Activated effector memory CD4-positive, alpha-beta T cell treated with Interleukin-2 at 50 U/mL for 16 hours (primary cell): ENCODE data around the gene KRABD2.
"Not testable (repeated sequence)": the region's sequence is repeated elsewhere in the genome, so short reads cannot be mapped to it uniquely, and the experiment has no call there.

ENCODE experiments used
- DNase-seq: peaks from one replicate; pipeline ENCODE4 v3.0.0-alpha.2; 2020

Gene KRABD2

DNA sequence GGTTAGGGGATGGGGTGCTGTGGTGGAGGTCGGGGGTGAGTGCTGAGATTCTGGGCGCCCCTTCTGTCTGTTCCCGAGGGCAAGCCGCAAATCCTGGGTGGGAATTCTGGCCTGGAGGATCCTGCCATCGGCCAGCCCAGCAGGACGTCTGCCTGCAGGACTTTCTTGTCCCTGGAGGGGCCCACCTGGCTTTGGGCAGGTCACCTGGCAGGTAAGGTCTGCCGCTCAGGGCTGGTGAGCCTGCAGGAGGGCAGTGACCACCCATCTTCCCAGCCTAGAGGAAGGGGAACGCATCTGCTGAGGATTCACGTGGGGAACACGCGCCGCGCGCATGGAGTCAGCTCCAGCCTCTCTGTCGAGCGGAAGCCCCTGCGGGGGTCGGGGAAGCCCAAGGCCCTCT lies 15.8 kb upstream of the KRABD2 start:
- no peak for DNase-seq

DNA sequence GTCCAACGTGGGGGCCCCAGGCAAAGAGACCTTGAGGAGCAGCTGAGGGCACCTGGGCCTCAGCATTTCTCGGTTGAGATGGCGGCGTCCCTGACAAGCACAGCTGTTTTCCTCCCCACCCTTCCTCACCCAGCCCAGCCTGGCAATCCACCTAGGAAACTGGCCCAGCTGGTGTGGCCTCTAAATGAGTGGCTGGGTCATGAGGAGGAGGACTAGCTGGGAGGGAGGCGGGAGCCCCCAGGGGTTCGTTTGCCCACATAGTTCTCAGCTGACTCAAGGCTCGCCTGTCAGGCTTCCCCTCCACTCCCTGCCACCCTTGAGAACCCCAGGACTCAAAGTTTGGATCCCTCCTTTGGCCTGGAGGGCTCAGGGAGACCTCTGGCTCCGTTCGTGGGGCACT lies 15.2 kb upstream of the KRABD2 start:
- DNase-seq: no peak

DNA sequence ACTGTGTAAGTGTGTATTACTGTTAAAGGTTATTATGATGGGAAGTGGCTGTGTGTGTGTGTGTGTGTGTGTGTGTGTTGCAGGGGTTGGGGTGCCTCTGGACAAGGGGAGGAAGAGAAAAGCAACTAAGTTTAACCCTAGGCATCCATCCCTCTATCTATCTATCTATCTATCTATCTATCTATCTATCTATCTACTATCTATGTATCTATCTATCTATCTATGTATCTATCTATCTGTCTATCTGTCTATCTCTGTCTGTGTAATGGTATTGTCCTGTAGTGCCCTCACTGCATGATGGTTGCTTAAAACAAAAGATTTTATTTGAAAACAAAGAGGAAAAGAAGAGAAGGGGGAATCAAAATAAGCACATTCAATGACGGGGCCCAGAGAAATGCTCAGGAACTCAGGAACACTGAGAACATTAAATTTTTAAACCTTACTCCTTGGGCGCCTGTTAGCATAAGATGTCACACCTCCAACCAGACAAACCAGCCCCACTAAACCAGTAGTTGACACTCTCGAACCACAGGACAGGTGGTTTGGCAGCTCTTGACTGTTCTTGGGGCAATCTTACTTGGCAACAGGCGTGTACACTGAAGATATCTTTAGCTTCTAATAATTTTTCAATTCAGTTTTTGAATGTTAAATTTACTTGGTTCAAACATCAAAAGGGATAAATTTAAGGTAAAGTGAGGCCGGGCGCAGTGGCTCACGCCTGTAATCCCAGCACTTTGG lies 11.6 kb upstream of the KRABD2 start:
- no peak for DNase-seq

DNA sequence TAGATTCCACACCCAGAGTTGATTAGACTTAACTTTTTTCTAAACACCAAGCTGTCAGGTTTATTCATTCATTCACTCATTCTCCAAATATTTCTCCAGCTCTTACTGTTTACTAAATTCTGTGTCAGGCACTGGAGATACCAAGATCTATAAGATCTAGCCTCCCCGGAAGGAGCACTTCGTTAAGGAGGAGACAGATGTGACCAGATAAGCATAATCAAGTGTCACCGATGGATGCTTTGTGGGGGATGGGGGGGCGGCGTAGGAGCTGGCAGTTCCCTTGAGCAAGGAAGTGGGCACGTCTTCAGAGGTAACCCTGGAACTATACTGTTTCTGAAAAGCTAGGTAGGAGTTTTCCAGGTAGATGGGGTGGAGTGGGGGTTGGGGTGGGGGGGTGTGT lies 10.3 kb upstream of the KRABD2 start:
- DNase-seq: no peak

DNA sequence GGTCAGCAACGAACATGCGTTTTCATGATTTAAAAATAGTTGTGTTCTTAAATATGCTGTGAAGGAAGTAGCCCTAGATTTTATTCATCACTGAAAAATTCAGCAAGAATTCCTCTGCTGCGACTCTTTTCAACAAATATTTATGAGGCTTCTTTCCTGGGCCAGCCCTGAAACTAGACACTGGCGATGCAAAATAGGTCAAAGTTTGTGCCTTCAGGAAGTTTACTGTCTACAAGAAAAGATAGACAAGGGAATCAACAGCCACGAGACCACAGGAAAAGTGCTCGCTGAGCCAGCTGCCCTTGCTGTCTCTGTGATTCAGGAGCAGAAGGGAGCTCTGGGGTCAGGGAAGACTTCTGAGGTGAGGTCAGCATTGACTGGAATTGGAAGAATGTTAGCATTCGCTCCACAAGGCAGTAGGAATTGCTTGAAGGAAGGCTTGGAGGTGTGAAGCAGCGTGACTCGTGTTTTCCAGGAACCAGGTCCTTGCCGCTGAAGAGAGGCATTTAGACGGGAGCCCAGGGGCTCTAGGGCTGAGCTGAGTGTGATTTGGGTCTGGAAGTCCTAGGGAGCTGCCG lies 8.4 kb upstream of the KRABD2 start:
- no peak for DNase-seq

DNA sequence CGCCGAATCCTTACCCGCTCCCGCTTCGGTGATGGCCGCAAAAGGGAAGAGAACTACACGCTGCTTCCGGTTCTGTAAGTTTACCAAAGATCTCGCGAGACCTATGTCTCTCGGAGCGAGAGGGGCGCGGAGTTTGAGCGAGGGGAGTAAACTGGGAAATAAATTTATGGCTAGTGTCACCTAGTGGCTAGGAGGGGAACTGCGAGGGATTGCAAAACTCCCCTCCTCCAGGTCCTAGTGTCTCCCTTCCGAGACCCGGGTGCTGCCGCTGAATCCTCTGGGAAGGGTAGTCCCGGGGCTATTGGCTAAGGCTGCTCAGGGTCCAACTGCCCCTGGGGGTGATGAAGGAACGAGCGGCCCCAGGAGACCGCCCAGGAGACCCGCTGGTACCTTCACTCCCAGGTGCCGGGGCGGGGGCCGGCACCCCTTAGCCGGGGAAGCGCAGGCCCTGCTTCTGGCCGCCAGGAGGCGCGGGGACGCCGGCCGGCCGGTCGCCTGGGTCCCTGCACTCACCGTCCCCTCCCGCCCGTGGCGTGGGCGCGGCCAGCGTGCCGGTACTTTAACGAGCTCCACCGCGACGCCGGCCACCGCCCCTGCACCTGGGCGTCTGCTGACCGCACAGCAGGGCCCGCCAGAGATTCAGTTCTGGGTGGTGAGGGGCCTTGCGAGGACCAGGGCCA lies 6.8 kb upstream of the KRABD2 start, which contains the start of gene RPL26:
Gene RPL26 (minus strand): TSS at position 51 of the 680 bp plus-strand sequence. CDS start 883 bp downstream, outside the sequence.
- peak; percentile 91 for DNase-seq

DNA sequence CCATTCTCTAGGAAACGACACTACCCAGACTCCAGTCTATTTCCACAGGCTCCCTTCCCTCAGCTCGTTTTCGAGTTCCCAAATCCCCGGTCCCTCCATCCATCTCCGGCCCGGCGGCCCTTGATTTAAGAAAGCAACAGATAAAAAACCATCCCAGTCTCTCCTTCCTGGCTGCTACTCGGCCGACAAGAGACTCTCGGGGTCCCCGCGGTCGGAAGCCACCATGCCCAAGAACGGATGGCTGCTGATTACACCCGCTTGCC lies 6.3 kb upstream of the KRABD2 start:
- no peak for DNase-seq

DNA sequence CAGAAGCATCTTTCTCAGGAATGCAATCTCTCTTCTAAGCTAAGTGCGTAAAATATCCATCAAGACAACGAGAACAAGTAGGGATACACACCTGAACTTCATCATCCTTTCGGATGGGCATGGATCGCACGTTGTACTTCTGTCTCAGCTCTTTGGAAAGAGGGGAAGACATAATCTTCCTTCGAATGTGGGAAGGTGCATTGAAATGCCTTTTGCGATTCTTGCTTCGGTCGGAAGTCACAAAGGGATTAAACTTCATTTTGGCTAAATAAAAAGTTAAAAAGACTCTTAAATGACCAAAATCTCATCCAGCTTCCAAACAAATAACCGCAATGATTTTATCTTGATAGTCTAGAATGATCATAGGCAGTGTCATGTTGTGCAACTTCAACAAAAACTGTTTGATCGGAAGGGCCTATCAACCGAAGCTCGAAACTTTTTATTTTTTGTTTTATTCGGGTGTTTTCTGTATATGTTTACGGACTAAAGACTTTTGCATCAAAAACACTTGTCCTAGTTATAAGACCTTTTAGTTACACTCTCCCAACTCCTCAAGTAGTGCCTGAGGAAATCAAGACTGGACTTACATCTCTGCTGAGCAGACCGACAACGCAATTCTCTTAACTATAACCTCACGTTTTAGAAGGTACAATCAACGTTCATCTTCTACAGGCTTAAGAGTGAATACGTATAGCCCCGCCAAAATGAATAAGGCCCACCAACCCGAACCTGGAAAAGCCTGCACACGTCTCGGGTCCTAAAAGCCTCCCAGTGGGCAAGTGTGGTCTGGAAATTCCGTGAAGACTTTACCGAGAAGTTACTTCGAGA lies 5.8 kb upstream of the KRABD2 start:
- no peak for DNase-seq

DNA sequence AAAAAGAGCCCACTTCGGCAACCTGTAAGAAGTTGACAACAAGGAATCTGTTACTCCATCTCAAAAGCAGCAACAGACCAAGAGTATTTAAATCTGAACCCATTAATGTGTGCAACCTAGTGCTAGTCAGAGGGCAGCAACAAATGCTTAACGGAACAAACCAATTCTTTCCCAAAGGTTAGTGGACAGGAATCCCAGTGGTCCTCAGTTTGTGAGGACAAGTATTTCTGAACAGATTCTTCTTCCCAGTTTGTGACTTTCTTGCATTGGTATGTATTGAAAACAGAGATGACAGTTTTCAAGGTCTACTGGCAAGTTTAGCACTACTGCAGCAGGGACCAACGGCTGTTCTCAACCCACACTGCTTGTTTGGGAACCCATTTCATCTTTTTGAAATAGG lies 3.5 kb upstream of the KRABD2 start:
- no peak for DNase-seq

DNA sequence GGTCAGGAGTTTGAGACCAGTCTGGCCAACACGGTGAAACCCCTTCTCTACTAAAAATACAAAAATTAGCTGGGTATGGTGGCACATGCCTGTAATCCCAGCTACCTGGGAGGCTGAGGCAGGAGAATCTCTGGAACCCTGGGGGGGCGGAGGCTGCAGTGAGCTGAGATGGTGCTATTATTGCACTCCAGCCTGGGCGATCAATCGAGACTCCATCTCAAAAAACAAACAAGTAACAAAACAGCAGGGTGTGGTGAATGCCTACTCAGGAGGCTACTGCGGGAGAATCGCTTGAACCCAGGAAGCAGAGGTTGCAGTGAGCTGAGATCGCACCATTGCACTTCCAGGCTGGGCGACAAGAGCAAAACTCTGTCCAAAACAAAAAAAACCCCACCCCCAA lies 1.6 kb upstream of the KRABD2 start:
- not testable (repeated sequence) for DNase-seq

DNA sequence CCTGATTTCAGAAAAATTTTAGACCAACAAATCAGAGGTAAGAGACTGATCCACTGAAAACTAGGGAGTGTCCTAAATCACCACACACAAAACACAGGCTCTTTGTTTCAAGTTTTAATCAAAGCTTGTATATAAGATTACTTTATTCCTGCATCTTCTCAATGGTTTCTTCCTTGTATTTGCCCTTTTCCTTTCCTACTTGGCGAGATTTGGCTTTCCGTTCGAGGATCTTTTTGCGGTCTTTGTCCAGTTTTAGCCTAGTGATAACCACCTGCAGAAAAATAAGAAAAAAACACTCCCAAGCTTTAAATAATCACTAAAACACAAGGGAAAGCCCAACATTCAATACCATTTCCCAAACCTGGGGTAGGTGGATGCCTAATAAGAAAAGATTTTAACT lies 918 bp upstream of the KRABD2 start:
- DNase-seq: no peak

DNA sequence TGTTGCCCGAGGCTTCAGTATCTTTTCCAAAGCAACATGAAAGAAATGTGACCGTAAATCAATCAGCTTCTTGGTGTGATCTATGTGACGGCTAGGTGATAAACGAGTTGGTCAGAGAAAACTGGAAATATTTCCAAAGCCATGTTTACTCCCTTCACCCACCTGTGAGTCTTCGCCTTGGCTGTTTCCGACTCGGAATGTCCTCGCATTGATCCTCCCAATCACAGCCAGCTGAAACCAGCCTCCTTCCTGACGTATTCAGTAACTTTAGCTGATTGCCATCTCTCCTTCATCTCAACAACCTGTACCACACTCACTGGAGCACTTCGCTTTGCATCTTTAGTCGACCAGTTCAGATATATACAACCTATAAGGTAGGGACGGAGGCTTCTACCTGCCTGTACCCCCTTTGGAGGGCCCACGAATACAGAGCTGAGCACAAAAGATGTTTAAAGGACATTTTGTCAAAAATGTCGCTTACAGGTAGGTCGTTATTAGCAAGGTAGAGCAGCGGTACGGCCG lies 705 bp downstream of the KRABD2 start:
- DNase-seq: no peak

DNA sequence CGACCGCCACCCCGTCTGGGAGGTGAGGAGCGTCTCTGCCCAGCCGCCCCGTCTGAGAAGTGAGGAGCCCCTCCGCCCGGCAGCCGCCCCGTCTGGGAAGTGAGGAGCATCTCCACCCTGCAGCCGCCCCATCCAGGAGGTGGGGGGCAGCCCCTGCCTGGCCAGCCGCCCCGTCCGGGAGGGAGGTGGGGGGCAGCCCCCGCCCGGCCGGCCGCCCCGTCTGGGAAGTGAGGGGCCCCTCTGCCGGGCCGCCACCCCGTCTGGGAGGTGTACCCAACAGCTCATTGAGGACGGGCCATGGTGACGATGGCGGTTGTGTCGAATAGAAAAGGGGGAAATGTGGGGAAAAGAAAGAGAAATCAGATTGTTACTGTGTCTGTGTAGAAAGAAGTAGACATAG lies 2.6 kb downstream of the KRABD2 start:
- not testable (repeated sequence) for DNase-seq

DNA sequence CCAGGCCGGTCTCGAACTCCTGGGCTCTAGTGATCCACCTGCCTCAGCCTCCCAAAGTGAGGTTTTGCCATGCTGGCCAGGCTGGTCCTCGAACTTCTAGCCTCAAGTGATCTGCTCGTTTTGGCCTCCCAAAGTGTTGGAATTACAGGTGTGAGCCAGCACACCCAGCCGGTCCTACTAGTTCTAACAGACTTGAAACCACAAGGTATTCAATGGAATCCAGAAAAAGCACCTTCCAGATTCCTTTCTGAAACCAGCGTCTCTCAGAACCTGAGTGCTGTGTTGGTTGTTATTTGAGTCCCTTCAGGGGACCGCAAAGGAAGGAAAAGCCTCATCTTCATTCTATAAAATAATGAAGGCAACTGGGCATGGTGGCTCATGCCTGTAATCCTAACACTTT lies 4.1 kb downstream of the KRABD2 start:
- no peak for DNase-seq

DNA sequence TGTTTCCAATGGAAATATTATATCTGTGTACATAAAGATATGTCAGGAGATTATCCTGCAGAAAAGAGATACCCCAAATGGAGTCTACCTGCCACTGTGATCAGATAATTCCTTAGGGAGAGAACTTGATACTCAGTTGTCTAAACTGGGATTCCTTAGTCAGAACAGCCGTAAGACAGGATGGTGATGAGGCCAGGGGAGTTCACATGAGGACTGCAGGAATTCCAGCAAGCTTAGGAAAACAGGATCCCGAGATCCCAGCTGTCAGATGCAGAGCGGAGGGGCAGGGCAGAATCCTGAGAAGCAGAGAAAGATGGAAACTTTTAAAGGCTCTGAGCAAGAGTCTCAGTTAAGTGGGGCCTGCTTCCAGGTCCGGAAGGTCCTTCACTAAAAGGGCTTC lies 4.7 kb downstream of the KRABD2 start:
- DNase-seq: no peak

DNA sequence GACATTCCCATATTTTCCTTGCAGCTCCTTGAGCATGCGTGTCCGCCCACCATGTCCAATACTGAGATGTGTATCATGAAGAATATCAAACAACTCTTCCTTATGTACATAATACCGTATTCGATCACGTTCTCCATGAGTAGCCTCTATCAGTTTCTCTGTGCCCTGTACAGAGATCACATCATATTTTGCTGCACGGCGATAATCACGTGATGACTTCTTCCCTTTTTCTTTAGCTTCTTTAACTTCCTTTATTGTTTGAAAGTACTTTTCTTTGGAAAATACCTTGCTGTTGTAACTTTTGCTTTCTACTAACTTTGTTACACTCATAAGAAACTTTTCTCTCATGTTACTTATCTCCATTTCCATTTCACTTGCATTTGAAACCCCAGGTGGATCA lies 6.6 kb downstream of the KRABD2 start:
- no peak for DNase-seq

DNA sequence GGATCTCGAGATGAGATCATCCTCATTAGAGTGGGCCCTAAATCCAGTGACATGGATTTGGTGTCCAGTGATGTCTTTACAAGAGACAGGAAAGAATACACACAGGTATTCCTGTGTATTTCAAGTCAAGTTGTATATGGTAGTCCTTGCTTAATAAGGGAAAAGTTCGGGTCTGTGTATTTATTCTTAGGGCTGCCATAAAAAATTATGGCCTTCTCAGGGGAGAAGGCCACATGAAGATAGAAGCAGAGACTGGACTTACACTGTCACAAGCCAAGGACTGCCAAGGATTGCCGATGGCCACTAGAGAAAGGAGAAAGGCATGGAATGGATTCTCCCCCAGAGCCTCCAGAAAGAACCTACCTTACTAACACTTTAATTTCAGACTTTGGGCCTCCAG lies 8.3 kb downstream of the KRABD2 start:
- no peak for DNase-seq

DNA sequence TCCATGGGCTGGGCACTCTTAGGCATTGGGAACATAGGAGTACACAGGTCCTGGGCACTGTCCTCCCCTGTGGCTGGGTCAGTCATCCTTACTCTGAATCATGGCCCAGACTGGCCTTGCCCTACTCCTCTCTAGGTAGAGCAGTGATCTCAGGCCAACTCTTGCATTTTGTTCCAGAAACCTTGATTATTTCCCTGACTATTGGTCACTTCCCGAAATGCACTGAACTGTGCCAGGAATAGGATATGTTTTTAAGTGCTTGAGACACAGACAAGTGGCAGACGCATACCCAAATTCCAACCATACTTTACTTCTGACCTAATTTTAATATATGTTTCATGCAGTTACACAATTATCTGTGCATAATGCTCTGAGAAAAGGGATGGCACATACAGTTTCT lies 10.3 kb downstream of the KRABD2 start:
- no peak for DNase-seq

DNA sequence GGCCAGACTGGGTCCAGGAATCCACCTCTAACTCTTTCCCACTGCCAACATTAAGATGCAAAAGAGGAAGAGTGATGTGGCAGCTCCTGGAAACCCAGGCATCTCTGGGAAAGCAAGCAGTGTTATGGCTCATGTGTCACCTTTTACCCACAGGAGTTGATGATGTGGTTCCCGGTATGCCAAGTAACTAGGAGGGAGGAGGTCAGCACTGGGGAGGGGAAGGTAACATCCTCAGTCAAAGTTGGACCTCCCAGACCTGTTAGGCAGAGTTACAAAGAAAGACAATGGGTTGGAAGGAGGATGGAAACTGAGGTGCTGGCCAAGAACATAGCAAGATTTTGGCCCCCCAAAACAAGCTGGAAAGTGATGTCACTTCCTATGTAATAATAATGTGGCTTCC lies 11.4 kb downstream of the KRABD2 start:
- DNase-seq: no peak

DNA sequence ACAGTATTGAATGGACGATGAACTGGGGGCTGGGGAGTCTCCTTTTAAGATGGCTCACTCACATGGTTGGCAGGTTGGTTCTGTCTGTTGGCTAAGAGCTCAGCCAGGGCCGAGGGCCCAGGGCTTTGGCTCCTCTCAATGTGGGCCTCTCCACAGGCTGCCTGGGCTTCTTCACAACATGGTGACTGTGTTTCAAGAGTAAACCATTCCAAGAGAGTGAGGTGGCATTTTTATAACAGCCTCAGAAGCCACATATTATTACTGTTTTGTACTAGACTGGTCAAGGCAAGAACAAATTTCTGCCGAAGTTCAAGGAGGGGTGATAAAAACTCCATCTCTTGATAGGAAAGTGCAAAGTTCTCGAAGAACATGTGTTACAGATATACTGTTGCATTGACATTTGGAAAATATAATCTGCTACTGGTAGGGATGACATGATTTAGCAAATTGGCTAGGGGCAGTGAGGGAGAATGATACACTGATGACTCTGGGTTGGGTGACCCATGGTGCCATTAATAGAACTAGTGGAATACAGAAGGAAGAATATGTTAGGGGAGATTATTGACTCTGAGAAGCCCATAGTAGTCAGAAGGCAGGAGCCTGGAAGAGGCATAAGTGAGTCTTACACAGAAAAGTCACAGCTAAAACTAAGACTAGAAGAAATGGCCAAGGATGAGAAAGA lies 13.7 kb downstream of the KRABD2 start:
- DNase-seq: no peak

DNA sequence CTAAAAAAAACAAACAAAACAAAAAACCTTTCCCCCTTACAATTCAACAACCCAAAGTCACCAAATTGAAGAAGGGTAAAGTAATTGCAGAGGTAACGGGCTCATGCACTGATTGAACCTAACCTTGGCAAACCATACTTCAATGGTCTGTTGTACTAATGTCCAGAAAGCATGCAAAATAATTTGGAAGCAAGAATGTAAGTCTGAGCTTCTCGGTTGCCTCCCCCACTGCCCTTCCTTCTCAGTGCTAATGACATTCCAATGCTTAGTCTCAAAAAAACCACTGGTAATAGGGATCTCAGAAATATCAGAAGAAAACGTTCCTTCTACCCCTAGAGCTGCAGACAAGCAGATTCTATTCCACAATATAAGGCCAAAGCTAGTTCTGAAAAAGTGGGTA lies 15.8 kb downstream of the KRABD2 start:
- no peak for DNase-seq

DNA sequence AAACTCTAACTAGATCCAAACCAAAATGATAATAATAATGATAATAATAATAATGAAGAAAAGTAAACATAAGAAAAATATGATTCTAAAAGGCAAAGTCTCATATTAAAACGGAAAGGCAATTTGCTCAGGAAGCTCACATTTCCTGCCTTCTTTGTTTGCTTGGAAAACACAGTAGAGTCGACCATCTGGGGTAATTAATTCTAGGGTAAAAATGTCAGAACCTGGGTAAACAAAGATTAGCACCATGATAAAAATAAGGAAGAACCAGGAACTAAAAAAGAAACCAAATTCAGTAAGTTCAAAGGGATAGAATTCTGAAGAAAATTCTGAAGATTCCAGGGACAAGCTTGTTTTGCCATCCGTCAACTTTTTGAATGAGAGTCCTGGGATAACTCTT lies 16.2 kb downstream of the KRABD2 start:
- DNase-seq: no peak

DNA sequence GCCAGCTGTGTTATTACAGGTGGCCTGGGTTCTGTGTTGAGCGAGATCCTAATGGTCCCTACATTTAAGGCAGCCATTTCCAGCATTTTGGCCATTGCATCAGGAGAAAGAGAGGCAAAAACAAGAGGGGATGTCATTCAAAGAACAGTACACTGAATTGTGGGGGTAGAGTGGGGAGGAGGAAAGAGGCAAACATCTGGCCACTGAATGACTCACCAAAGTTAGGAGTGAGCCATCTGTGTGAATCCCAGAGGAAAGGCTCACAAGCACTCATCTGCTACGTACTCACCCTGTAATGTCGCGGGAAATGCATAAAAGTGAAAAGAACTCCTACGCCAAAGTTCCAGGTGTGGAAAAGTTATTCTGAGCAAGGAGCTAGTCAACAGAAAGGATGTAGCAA lies 16.7 kb downstream of the KRABD2 start:
- no peak for DNase-seq
